ENCODE measurements around the gene TRMT61A.

TRMT61A gene

GRCh38 chr14:103584326-103584915 lies 55.4 kb downstream of the TRMT61A start:
- DNase-seq (ENCODE audit: extremely low spot score): no peak
- CTCF ChIA-PET: interaction anchor here (0.5 to 1.4 kb wide), 4 partner anchors 10 to 32 kb away, joined by 3 to 5 read pairs (median 3); no protein-coding TSS in a partner anchor
- TF ChIP-seq CTCF (IDR thresholded peaks at IDR 0.05; ENCODE audit: control extremely low read depth, extremely low read depth, low read depth, missing control alignments): no peak
- POLR2A ChIA-PET: no interaction called here
